ENCODE results near the gene RAI1.

GRCh38 chr17:17852930-17853329 is 171.7 kb downstream of the RAI1 start:
- TF ChIP-seq POLR2A (IDR thresholded peaks at IDR 0.05; ENCODE audit: low read length) = no peak
- no peak for TF ChIP-seq GATA1 (IDR thresholded peaks at IDR 0.05; ENCODE audit: low read depth, low read length)

Measured in erythroblast (primary cell).